ENCODE data around the gene PRICKLE2.

Gene PRICKLE2

DNA sequence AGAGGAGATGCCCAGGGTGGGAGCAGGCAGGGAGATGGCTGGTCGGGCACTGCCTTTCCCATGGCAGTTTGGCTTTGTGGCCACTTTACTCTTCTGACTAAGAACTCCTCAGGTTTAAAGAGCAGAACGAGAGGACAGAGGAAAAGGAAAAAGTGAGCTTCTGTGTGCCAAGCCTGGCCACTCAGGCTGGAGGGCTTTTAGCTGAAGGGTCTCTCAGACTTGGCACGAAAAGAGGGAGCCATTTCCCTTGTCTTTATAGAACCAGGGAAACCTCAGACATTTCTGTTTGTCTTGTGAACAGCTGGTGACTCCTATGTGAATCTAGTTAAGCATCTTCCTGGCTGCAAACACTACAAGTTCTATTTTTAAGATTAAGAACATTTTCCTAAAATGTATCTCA, 178.7 kb downstream of the PRICKLE2 start:
- no peak for DNase-seq (ENCODE audit: low read depth)

DNA sequence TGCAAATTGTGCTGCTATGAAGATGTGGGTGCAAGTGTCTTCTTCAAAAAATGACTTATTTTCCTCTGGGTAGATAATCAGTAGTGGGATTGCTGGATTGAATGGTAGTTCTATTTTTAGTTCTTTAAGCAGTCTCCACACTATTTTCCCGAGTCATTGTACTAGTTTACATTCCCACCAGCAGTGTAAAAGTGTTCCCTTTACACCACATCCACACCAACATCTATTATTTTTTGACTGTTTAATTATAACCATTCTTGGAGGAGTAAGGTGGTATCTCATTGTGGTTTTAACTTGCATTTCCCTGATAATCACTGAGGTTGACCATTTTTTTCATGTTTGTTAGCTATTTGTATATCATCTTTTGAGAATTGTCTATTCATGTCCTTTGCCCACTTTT, 182.3 kb downstream of the PRICKLE2 start:
- no peak for DNase-seq (ENCODE audit: low read depth)

All from GM04504 (cell line).